Esophagus squamous epithelium (tissue), 5 donors: Measurements from ENCODE around the gene TANC1. TPM values are rescaled to one million over a fixed set of nuclear protein-coding genes. Genes with fewer than 3 reads are reported as not detected.

Experiments
- DNase-seq: peaks from one replicate; lab custom pipeline; 2025; lab: John Stamatoyannopoulos, UW
- H3K27ac ChIP-seq, 4 donors: fragments of 200-600 bp; sonication (generic); one replicate each; pipeline ENCODE4 v1.5.1; 2016 to 2019; ENCODE audit warnings: mild to moderate bottlenecking in 1 of 4
- H3K27me3 ChIP-seq, 4 donors: fragments of 200-600 bp; sonication (generic); 1 replicate in 3 of 4; 2 replicates in 1 of 4; pipeline versions ENCODE4 v1.5.1 to v1.6.0; 2017 to 2021; ENCODE audit warnings: antibody characterized with exemption in 1 of 4
- H3K36me3 ChIP-seq, 3 donors: fragments of 200-600 bp; sonication (generic); one replicate each; pipeline ENCODE4 v1.5.1; 2016 to 2019
- H3K4me1 ChIP-seq, 3 donors: fragments of 200-600 bp; sonication (generic); one replicate each; pipeline ENCODE4 v1.5.1; 2017 to 2019
- H3K4me3 ChIP-seq, 4 donors: fragments of 200-600 bp; sonication (generic); 1 replicate in 3 of 4; 2 replicates in 1 of 4; pipeline ENCODE4 v1.5.1; 2016 to 2019; ENCODE audit warnings: mild to moderate bottlenecking in 2 of 4, moderate library complexity in 1 of 4
- H3K9me3 ChIP-seq, 3 donors: fragments of 200-600 bp; sonication (generic); one replicate each; pipeline ENCODE4 v1.5.1; 2016 to 2019
- POLR2A ChIP-seq, 4 donors: fragments of 450-650 bp; IDR thresholded peaks; one replicate each; pipeline ENCODE4 v1.6.1; 2017; ENCODE audit warnings: antibody characterized with exemption in 4 of 4, mild to moderate bottlenecking in 4 of 4, moderate library complexity in 3 of 4
- WGBS, 2 donors: methylation state at CpG; one replicate each; pipeline ENCODE4 v1.1.5; 2018; 5-methylcytosine and 5-hydroxymethylcytosine counted together
- intact Hi-C: fragments of 100-400 bp; cut with DNase I; formaldehyde crosslinking; loops from one replicate; pipeline ENCODE4 v1.15.0; 2022
- total RNA-seq, 4 donors: library from RNA; depleted of rRNA; stranded (reverse); fragments of >200 nt; gene quantifications; one replicate each; pipeline ENCODE4 v1.1.0, GENCODE V29; 2016
- TF ChIP-seq, protein P1 (sequence below), 6 experiments: fragments of 450-650 bp in 4 of 6; fragments of 200-600 bp in 2 of 6; sonication (generic) in 2 of 6; IDR thresholded peaks; one replicate each; pipeline ENCODE4 v1.5.1; 2016 to 2019; ENCODE audit warnings: antibody characterized with exemption in 6 of 6, mild to moderate bottlenecking in 4 of 6, moderate library complexity in 4 of 6
- donor health status: DM: yes; HTN: yes; CAD: no.

The TANC1 gene
- total RNA-seq, 4 donors from 2014 or later = 29.4 to 54.5 (median 42.2) TPM

DNA sequence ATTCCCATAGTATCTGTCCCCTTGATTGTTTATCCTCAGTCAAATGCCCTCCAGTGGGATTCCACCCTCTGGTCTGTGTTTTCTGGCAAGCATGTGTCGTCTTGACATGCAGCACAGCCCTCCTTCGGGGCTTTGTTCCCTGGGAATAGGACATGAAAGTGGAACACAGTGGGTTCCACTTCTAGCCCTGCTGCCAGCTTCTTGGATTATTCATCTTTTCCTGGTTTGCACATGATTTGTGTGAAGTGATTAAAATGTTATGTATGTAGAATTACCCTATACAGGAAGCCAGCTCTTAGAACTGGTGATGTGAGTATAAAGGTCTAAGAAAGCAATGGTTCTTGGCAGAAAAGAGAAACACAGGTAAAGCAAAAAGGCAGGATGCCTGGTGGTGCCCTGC, 142.3 kb downstream of the TANC1 start:
- no peaks in the 10 kb centered on the region for H3K27me3 ChIP-seq
- H3K27ac ChIP-seq = peak overlapping the region in 2 of 4 donors; percentile 41 to 48
- no peak for TF ChIP-seq POLR2A (IDR thresholded peaks at IDR 0.05)
- TF ChIP-seq, protein P1, sequence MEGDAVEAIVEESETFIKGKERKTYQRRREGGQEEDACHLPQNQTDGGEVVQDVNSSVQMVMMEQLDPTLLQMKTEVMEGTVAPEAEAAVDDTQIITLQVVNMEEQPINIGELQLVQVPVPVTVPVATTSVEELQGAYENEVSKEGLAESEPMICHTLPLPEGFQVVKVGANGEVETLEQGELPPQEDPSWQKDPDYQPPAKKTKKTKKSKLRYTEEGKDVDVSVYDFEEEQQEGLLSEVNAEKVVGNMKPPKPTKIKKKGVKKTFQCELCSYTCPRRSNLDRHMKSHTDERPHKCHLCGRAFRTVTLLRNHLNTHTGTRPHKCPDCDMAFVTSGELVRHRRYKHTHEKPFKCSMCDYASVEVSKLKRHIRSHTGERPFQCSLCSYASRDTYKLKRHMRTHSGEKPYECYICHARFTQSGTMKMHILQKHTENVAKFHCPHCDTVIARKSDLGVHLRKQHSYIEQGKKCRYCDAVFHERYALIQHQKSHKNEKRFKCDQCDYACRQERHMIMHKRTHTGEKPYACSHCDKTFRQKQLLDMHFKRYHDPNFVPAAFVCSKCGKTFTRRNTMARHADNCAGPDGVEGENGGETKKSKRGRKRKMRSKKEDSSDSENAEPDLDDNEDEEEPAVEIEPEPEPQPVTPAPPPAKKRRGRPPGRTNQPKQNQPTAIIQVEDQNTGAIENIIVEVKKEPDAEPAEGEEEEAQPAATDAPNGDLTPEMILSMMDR (IDR thresholded peaks at IDR 0.05) = no peak
- no peak overlapping the region for H3K4me3 ChIP-seq
- H3K36me3 ChIP-seq = no peaks in the 10 kb centered on the region
- DNase-seq = no peak
- intact Hi-C loops = loop anchor here (5.0 kb wide), 1 partner anchor 78 kb away; no protein-coding TSS in a partner anchor
- no peaks in the 10 kb centered on the region for H3K9me3 ChIP-seq
- peaks cover 0 to 50% (median 14%) of the 10 kb centered on the region in 3 donors for H3K4me1 ChIP-seq
- WGBS, 2 donors = 29 to 38% methylated on average over 2 of the region's 2 CpGs

DNA sequence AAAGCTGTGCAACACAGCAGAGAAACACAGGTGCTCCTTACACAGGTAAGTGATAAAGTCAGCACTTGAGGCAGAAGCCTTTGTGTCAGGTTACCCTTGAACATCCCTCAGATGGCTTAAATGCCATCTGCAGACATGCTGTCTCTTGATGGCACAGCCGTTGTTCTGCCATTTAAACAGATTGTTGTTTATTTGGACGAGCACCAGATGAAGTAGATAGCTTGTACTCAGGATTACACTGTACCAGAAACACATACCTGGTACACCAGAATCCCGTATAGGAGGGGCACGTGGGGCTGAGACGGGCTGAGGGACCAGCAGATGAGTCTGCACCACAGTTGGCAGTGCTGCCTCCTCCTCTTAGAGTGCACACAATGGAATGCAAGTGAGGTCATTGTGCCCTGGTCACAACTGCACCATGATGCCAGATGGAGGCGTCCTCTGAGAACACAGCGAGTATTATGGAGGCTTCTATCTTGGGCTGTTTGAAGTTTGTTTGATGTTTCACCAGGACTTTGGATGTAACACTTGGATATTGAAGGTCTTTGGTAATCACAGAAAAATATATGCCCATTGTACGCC, 143.0 kb downstream of the TANC1 start:
- Histone ChIP-seq H3K27ac (peak overlapping the region in 2 of 4 donors; percentile 41 to 48), H3K36me3 (peaks cover 0 to 2% (median 0%) of the 10 kb centered on the region in 3 donors), H3K27me3 (no peaks in the 10 kb centered on the region), H3K9me3 (no peaks in the 10 kb centered on the region), H3K4me1 (peaks cover 0 to 50% (median 14%) of the 10 kb centered on the region in 3 donors), H3K4me3 (no peak overlapping the region)
- intact Hi-C loops = loop anchor here (5.0 kb wide), 1 partner anchor 79 kb away; no protein-coding TSS in a partner anchor
- DNase-seq = no peak
- TF ChIP-seq, protein P1 (IDR thresholded peaks at IDR 0.05) = no peak
- no peak for TF ChIP-seq POLR2A (IDR thresholded peaks at IDR 0.05)
- 67 to 76% methylated on average over 3 to 6 of the region's 8 CpGs for WGBS, 2 donors

DNA sequence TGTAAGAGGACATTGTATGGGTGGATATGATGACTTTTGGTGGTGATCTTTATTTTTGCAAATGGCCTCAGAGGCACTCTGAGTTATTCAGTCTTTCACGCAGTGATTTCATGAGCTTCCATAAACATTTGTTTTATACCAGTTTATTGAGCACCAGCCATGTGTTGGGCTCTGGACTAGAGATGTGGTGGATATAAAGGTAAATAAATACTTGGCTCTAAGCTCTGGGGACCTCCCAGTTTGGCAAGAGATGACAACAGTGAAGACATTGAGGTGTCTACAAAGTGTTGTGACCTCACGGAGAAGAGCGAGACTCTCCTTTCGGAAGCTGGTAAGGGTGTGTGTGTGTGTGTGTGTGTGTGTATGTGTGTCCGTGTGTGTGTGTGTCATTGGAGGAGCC, 146.4 kb downstream of the TANC1 start:
- Histone ChIP-seq H3K36me3 (peaks cover 0 to 9% (median 0%) of the 10 kb centered on the region in 3 donors), H3K27ac (no peak overlapping the region), H3K9me3 (no peaks in the 10 kb centered on the region), H3K27me3 (no peaks in the 10 kb centered on the region), H3K4me3 (no peak overlapping the region), H3K4me1 (peaks cover 0 to 41% (median 8%) of the 10 kb centered on the region in 3 donors)
- DNase-seq = no peak
- intact Hi-C loops = loop anchor here (5.0 kb wide), 2 partner anchors 83 to 213 kb away; no protein-coding TSS in a partner anchor
- TF ChIP-seq, protein P1 (IDR thresholded peaks at IDR 0.05) = no peak
- no peak for TF ChIP-seq POLR2A (IDR thresholded peaks at IDR 0.05)
- 82 to 87% methylated on average over 5 of the region's 5 CpGs for WGBS, 2 donors

DNA sequence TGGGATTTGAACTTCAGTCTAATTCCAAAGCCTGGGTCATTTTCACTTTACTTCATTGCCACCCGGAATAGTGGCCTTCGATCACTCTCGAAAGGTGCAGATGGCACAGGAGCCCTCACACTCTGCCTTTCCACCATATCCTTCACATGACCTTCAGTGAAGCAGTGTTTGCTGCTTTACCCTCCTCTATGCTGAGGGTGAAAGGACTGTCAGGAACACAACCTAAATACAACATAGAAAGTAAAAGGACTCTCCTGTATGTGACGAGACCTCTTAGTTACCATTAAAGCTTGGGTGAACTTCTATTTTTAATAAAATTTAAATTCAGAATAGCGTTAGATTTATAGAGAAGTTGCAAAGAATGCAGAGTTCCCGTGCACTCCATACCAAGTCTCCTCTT, 148.5 kb downstream of the TANC1 start:
- no peak for TF ChIP-seq POLR2A (IDR thresholded peaks at IDR 0.05)
- TF ChIP-seq, protein P1 (IDR thresholded peaks at IDR 0.05) = no peak
- Histone ChIP-seq H3K27me3 (no peaks in the 10 kb centered on the region), H3K4me1 (peaks cover 0 to 24% (median 6%) of the 10 kb centered on the region in 3 donors), H3K27ac (no peak overlapping the region), H3K36me3 (peaks cover 0 to 16% (median 0%) of the 10 kb centered on the region in 3 donors), H3K4me3 (no peak overlapping the region), H3K9me3 (no peaks in the 10 kb centered on the region)
- intact Hi-C loops = loop anchor here (5.0 kb wide), 1 partner anchor 215 kb away; no protein-coding TSS in a partner anchor
- DNase-seq = no peak
- 94 to 95% methylated on average over 3 to 6 of the region's 6 CpGs for WGBS, 2 donors

DNA sequence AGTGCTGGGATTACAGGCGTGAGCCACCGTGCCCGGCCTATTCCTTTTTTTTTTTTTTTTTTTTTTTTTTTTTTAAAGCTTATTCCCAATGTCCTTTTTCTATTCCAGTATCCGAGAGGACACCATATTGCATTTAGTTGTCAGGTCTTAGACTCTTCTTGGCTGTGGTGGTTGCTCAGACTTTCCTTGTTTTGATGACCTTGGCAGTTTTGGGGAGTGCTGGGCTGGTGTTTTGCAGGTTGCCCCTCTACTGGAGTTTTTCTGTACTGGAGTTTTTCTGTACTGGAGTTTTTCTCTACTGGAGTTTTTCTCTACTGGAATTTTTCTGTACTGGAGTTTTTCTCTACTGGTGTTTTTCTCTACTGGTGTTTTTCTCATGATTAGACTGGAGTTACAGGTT, 149.2 kb downstream of the TANC1 start:
- H3K9me3 ChIP-seq = no peaks in the 10 kb centered on the region
- peaks cover 0 to 24% (median 6%) of the 10 kb centered on the region in 3 donors for H3K4me1 ChIP-seq
- TF ChIP-seq POLR2A (IDR thresholded peaks at IDR 0.05) = no peak
- TF ChIP-seq, protein P1 (IDR thresholded peaks at IDR 0.05) = no peak
- no peaks in the 10 kb centered on the region for H3K27me3 ChIP-seq
- 62 to 93% methylated on average over 3 to 4 of the region's 4 CpGs for WGBS, 2 donors
- intact Hi-C loops = loop anchor here (5.0 kb wide), 1 partner anchor 215 kb away; no protein-coding TSS in a partner anchor
- no peak overlapping the region for H3K4me3 ChIP-seq
- DNase-seq = no peak
- peak overlapping the region in 3 of 4 donors; percentile 17 to 23 (median 19) for H3K27ac ChIP-seq
- H3K36me3 ChIP-seq = peaks cover 0 to 16% (median 0%) of the 10 kb centered on the region in 3 donors
